ENCODE data around the gene LCN6.

- TF ChIP-seq CTCF (conservative IDR thresholded peaks at IDR 0.05; ENCODE audit: low read depth, low read length), result no peak
- no peak for TF ChIP-seq CHD1 (IDR thresholded peaks at IDR 0.05; ENCODE audit: low read depth, low read length)
- TF ChIP-seq POLR2A (IDR thresholded peaks at IDR 0.05; ENCODE audit: low read depth, low read length), result no peak
- TF ChIP-seq CEBPB (IDR thresholded peaks at IDR 0.05; ENCODE audit: low read depth, low read length), result no peak
- no peak for TF ChIP-seq MXI1 (IDR thresholded peaks at IDR 0.05; ENCODE audit: borderline replicate concordance, low read depth, low read length)
- TF ChIP-seq RAD21 (IDR thresholded peaks at IDR 0.05; ENCODE audit: low read length), result no peak
- TF ChIP-seq FOS (IDR thresholded peaks at IDR 0.05; ENCODE audit: low read depth, low read length), result no peak
- TF ChIP-seq SMC3 (IDR thresholded peaks at IDR 0.05; ENCODE audit: low read depth, low read length), result no peak
- no peak for TF ChIP-seq RCOR1 (IDR thresholded peaks at IDR 0.05; ENCODE audit: insufficient replicate concordance, low read length)
- no peak for TF ChIP-seq BHLHE40 (IDR thresholded peaks at IDR 0.05; ENCODE audit: low read depth, low read length)
- TF ChIP-seq USF2 (IDR thresholded peaks at IDR 0.05; ENCODE audit: low read depth, low read length), result no peak
- TF ChIP-seq RFX5 (IDR thresholded peaks at IDR 0.05; ENCODE audit: low read depth, low read length), result no peak
- TF ChIP-seq MAZ (IDR thresholded peaks at IDR 0.05; ENCODE audit: borderline replicate concordance, low read depth, low read length), result no peak
- no peak for TF ChIP-seq ELK1 (IDR thresholded peaks at IDR 0.05; ENCODE audit: borderline replicate concordance, low read depth, low read length)
Measured at GRCh38 chr9:136707849-136708517, 40.3 kb downstream of the LCN6 start.

Measured in IMR-90 (cell line).